ENCODE results near the gene PAFAH1B1.
A peak's percentile ranks its signal among the peaks of the same experiment; 100 is the strongest.

Gene PAFAH1B1

DNA sequence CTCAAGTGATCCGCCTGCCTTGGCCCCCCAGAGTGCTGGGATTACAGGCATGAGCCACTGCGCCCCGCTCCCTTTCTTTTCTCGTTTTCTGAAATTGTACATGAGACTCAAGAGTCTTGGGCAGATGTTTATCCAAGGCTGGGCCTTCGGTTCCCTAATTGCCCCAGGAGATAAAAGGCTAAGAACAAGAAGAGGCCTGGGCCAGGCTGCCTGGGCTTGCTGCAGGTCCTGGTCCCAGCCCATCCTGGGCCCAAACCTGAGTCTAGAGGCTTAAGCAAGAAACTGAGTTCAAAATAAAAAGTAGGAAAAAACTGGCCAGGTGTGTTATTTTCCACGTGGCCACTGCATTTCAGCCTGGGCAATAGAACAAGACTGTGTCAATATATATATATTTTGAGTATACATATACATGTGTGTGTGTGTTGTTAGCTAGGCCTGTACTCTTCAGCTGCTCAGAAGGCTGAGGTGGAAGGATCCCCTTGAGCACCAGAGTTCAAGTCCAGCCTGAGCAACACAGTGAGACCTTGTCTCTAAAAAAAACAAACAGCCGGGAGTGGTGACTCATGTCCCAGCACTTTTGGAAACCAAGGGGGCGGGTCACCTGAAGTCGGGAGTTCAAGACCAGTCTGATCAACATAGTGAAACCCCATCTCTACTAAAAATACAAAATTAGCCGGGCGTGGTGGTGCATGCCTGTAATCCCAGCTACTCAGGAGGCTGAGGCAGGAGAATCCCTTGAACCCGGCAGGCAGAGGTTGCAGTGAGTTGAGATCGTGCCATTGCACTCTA, 124.9 kb downstream of the PAFAH1B1 start (continued):
- TF ChIP-seq, protein P1, sequence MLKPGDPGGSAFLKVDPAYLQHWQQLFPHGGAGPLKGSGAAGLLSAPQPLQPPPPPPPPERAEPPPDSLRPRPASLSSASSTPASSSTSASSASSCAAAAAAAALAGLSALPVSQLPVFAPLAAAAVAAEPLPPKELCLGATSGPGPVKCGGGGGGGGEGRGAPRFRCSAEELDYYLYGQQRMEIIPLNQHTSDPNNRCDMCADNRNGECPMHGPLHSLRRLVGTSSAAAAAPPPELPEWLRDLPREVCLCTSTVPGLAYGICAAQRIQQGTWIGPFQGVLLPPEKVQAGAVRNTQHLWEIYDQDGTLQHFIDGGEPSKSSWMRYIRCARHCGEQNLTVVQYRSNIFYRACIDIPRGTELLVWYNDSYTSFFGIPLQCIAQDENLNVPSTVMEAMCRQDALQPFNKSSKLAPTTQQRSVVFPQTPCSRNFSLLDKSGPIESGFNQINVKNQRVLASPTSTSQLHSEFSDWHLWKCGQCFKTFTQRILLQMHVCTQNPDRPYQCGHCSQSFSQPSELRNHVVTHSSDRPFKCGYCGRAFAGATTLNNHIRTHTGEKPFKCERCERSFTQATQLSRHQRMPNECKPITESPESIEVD (tag by site-specific recombination; IDR thresholded peaks at IDR 0.05): no peak
- TF ChIP-seq ZNF777 (tag by site-specific recombination; IDR thresholded peaks at IDR 0.05; ENCODE audit: borderline replicate concordance) (no peak), ZFP41 (tag by site-specific recombination; IDR thresholded peaks at IDR 0.05; ENCODE audit: borderline replicate concordance) (no peak), KLF9 (tag by site-specific recombination; IDR thresholded peaks at IDR 0.05; ENCODE audit: low read depth) (peak; percentile 55), ZNF664 (tag by site-specific recombination; IDR thresholded peaks at IDR 0.05) (no peak), ZNF791 (tag by site-specific recombination; IDR thresholded peaks at IDR 0.05) (no peak), ZNF629 (tag by site-specific recombination; IDR thresholded peaks at IDR 0.05) (peak; percentile 36; the same call in 1 of the 2 replicates), FEZF1 (tag by site-specific recombination; IDR thresholded peaks at IDR 0.05) (no peak), ZNF146 (tag by site-specific recombination; IDR thresholded peaks at IDR 0.05) (no peak), ZNF239 (tag by site-specific recombination; IDR thresholded peaks at IDR 0.05) (no peak), ZNF184 (tag by site-specific recombination; IDR thresholded peaks at IDR 0.05) (no peak), GLI2 (tag by site-specific recombination; IDR thresholded peaks at IDR 0.05; ENCODE audit: borderline replicate concordance, low read depth) (no peak), ZNF830 (tag by site-specific recombination; IDR thresholded peaks at IDR 0.05; ENCODE audit: low read depth) (no peak), ZSCAN23 (tag by site-specific recombination; IDR thresholded peaks at IDR 0.05) (no peak), BCL11B (tag by site-specific recombination; IDR thresholded peaks at IDR 0.05; ENCODE audit: low read depth) (no peak), WT1 (tag by site-specific recombination; IDR thresholded peaks at IDR 0.05) (no peak), SALL2 (tag by site-specific recombination; IDR thresholded peaks at IDR 0.05; ENCODE audit: borderline replicate concordance) (no peak), ZNF350 (tag by site-specific recombination; IDR thresholded peaks at IDR 0.05) (no peak), ZNF558 (tag by site-specific recombination; IDR thresholded peaks at IDR 0.05) (no peak), ZNF121 (tag by site-specific recombination; IDR thresholded peaks at IDR 0.05) (no peak), ZNF24 (tag by site-specific recombination; IDR thresholded peaks at IDR 0.05) (no peak), ZNF473 (tag by site-specific recombination; IDR thresholded peaks at IDR 0.05) (no peak), ZNF37A (tag by site-specific recombination; IDR thresholded peaks at IDR 0.05) (no peak), ZNF404 (tag by site-specific recombination; IDR thresholded peaks at IDR 0.05) (no peak), SP7 (tag by site-specific recombination; IDR thresholded peaks at IDR 0.05) (no peak)
- TF ChIP-seq, protein P2, sequence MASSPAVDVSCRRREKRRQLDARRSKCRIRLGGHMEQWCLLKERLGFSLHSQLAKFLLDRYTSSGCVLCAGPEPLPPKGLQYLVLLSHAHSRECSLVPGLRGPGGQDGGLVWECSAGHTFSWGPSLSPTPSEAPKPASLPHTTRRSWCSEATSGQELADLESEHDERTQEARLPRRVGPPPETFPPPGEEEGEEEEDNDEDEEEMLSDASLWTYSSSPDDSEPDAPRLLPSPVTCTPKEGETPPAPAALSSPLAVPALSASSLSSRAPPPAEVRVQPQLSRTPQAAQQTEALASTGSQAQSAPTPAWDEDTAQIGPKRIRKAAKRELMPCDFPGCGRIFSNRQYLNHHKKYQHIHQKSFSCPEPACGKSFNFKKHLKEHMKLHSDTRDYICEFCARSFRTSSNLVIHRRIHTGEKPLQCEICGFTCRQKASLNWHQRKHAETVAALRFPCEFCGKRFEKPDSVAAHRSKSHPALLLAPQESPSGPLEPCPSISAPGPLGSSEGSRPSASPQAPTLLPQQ (tag by site-specific recombination; IDR thresholded peaks at IDR 0.05): no peak
- TF ChIP-seq, protein P3, sequence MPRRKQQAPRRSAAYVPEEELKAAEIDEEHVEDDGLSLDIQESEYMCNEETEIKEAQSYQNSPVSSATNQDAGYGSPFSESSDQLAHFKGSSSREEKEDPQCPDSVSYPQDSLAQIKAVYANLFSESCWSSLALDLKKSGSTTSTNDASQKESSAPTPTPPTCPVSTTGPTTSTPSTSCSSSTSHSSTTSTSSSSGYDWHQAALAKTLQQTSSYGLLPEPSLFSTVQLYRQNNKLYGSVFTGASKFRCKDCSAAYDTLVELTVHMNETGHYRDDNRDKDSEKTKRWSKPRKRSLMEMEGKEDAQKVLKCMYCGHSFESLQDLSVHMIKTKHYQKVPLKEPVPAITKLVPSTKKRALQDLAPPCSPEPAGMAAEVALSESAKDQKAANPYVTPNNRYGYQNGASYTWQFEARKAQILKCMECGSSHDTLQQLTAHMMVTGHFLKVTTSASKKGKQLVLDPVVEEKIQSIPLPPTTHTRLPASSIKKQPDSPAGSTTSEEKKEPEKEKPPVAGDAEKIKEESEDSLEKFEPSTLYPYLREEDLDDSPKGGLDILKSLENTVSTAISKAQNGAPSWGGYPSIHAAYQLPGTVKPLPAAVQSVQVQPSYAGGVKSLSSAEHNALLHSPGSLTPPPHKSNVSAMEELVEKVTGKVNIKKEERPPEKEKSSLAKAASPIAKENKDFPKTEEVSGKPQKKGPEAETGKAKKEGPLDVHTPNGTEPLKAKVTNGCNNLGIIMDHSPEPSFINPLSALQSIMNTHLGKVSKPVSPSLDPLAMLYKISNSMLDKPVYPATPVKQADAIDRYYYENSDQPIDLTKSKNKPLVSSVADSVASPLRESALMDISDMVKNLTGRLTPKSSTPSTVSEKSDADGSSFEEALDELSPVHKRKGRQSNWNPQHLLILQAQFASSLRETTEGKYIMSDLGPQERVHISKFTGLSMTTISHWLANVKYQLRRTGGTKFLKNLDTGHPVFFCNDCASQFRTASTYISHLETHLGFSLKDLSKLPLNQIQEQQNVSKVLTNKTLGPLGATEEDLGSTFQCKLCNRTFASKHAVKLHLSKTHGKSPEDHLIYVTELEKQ (tag by site-specific recombination; IDR thresholded peaks at IDR 0.05; ENCODE audit: borderline replicate concordance): no peak
- TF ChIP-seq, protein P4, sequence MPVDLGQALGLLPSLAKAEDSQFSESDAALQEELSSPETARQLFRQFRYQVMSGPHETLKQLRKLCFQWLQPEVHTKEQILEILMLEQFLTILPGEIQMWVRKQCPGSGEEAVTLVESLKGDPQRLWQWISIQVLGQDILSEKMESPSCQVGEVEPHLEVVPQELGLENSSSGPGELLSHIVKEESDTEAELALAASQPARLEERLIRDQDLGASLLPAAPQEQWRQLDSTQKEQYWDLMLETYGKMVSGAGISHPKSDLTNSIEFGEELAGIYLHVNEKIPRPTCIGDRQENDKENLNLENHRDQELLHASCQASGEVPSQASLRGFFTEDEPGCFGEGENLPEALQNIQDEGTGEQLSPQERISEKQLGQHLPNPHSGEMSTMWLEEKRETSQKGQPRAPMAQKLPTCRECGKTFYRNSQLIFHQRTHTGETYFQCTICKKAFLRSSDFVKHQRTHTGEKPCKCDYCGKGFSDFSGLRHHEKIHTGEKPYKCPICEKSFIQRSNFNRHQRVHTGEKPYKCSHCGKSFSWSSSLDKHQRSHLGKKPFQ (tag by site-specific recombination; IDR thresholded peaks at IDR 0.05): no peak

Data from HEK293 (cell line).